ENCODE data around the gene ALDOA.

Gene ALDOA

DNA sequence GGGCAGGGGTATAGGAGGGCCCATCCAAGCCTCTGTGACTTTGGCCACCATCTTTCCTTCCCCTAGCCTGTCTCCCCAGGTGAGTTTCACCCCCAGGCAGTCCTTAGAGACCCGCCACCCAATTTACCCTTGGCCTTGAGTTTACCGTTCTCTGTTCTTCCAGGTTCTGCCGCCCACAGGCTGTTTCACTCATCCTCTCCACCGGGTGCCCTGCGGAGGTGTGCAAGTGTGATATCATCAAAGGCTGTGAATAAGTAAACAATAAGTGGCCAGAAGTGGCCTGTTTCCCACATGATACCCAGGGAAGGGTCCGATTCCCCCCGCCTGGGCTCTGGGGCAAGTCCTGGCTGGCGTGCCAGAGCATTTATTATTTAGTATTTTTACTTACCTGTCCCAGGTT is 19.4 kb upstream of the ALDOA start:
- no peak for DNase-seq

DNA sequence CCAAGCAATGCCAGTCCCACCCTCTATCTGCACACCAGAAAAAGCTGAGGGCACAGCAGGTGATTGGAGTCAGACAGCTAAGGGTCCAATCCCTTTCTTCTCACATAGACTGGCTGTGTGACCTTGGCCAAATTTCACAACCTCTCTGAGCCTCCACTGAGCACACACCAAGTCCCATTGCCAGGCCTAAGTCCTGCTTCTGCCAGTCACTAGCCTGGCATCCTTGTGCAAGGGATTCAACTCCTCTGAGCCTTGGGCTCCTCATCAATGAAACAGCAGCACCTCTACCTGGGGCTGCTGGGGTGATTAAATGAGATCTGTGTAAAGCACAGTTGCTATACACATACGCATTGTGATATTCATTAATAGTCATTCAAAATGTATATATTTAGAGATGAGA is 19.0 kb upstream of the ALDOA start:
- no peak for DNase-seq

DNA sequence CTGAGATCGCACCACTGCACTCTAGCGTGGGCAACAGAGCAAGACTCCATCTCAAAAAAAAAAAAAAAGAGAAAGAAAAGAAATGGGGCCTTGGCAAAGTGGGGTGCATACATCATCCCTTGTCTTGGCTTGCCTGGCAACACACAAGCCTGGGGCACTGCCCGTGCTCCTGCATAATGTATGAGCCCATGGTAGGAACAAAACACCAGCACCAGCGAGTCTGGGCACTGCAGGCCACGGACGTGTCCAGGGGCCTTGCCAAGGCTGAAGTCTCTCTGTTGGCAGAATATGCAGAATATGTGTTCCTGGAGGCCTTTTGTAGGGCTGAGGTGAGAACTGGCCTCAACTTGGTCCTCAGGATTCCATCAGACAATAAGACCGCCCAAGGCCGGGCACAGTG is 15.7 kb upstream of the ALDOA start:
- DNase-seq, result no peak

DNA sequence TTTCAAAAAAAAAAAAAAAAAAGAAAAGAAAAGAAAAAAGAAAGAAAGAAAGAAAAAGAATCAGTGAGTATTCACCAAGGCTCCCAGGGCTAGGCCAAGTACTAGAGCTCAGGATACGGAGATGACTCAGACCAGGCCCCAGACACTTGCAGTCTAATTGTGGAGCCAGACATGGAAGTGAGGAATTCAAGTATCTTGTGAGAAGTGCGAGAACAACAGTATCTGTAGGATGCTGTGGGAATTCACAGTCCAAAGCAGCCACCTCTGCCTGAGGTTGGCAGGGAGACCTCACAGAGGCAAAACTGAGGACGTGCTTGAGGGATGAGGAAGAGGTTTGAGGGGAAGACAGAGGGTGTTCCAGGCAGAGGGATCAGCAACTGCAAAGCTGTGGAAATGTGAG is 14.0 kb upstream of the ALDOA start:
- DNase-seq, result peak; percentile 36

DNA sequence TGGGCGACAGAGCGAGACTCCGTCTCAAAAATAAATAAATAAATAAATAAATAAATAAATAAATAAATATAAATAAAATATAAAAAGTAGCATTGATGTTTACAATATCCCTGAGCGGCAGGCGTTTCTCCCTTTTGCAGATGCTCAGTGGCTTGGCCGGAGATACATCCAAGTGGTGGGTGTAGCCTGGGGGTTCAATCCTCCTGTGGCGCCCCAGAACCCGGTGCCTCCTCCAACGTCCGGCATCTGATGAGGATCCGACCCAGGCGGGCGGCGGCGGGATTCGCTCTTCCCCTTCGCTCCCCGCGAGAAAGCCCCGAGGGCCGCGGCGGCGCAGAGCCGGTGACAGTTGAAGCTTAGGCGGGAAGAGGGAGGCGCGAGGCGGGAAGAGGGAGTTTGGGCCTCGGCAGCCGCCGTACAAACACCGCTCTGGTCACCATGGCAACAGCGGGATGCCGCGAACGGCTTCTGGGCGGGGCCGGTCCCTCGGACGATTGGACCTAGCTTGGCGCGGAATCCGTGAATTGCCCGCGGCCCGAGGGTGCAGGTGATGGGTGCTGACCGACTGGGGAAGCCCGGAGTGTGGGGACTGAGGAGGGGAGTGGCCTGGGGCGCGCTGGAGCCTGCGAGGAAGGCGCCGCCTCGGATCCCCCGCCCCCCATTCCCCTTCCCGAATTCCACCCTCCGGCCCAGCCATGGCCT is 12.7 kb upstream of the ALDOA start:
- peak; percentile 88 for DNase-seq

DNA sequence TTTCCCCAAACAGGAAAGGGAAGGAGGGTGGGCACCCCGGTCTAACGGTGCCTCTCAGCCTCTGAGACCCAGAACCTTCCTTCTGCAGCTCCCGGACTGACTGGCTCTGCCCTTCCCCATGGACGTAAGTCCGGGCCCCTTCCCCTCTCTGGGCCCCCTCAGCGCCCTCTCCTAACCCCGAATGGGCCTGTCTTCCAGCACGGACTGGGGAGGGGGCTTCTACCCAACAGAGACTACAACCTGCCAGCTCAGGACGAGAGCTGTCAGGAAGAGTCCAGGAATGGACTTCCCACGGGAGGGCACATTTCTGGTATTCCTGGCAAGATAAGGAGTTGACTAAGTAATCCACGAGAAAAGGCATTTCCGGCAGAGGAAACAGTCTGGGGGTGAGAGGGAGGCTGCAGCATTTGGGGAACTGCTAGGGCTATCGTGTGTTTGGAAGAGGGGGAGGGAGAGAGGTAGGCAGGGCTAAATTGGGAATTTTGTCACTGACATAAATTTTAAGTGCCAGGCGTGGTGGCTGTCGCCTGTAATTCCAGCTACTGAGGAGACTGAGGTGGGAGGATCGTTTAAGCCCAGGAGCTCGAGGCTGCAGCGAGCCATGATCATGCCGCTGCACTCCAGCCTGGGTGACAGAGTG is 12.1 kb upstream of the ALDOA start:
- DNase-seq, result peak; percentile 21

DNA sequence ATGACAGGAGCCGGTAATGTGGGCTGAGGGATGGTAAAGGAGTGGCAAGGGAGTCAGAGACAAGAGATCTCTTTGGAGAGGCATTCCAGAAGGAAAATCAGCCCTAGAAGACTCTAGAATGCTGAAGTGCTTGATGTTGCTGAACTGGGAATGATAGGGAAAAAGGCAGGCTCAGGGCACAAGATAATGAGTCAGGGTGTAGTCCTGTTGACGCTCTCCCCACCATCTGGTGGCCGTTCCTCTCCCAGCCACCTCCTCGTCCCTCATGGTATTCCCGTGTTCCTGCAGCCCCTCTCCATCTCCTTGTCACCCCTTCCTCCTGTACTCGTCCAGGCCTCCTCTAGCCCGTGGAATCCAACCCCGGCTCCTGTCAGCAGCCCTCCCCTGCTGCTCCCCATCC is 11.1 kb upstream of the ALDOA start:
- DNase-seq, result no peak

DNA sequence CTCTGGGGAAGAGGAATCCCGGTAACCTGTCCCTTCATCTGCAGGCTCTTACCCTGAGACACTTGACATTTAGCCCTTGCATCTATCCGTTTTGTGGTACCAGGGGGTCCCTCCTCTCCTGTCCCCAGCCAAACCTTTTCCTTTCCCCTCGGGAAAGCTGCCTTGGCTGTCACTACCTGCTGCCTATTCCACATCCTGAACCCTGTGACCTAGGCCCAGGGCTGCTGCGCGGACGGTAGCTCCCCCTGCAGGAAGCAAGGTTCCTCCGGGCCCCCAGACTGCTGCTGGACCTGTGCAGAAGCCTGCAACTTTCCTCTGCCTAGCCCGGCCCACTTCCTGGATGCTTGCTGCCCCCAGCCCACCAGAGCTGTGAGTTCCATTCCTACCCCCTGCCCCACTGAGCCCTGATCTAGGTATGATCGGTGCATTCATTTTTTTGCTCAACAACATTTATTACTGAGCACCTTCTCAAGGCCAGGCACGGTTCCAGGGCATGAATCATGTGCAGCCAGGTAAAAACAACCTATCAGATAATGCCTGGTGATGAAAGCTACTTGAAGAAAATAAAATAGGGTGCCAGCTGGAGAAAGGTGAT is 10.5 kb upstream of the ALDOA start:
- DNase-seq, result peak; percentile 18

DNA sequence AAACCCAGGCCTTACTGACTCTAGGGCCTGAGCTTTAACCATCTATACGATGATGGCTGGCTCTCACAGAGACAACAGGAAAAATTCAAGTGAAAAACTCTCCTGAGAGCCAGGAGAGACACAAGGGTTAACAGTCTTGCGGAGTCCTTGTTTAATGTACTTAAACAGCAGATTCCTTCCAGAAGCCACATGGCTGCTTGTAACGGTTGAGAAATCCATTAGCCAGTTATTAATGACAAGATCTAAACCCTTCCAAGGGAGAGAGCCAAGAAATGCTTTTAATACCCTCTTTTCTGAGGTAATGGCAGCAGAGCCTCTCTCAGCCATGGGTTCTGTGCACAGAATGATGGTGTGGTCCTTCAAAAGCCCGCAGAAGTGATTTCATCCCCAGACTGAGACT is 5.2 kb upstream of the ALDOA start:
- DNase-seq, result no peak

DNA sequence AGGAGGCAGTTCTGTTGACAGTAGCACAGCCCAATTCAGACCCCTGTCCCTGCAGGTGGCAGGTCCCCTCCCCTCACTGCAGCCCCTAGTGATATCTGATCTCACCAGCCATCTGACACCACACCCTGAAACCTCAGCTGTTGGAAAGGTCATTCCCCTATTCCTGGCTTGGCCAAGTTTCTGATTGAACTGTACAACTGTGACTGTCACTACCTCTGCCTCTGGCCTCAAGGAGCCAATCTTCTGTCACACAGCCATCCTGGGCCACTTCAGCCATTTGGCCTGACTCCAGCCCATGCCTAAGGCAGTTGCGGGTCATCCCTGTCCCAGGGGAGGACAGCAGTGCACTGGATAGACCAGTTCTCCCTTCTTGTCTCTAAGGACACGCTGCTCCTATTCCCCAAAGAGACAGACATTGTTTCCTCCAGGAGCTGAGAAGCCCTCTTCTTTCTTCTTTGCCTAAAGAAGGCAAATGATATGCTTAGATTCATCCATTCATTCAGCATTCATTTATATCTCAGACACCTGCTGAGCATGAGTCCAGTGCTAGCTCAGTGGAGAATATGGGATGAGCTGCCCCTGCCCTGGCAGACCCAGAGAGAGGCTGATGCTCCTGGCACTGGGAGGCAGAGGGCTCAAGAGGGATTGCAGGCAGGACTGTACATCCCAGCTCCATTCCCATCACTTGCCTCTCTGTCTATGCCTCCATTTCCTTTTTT is 4.6 kb upstream of the ALDOA start:
- DNase-seq, result no peak

DNA sequence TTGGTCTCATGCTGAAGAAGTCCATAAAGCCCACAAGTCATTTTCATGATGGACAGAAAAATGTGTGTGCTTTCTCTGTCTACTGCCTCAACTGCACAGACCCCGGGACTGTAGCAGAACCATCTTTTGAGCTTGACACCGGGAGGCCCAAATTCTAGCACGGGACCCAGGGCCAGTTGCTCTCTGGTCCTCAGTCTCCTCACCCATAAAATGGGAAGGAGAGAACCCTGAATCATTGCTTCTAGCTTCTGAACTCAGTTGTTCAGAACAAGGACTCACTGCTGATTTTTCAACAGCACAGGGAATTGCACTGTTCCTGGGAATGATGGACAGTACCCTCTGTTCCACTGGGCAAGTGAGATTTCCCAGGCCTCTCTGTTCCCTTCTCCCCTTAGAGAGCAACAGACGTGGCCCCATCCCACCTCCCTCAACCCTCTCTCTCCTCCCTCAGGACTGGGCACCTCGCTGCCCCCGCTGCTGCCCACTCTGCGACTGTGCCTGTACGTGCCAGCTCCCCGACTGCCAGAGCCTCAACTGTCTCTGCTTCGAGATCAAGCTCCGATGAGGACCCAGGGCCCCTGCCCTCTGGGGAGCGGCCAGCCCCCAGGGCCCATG is 2.2 kb upstream of the ALDOA start:
- DNase-seq, result no peak

DNA sequence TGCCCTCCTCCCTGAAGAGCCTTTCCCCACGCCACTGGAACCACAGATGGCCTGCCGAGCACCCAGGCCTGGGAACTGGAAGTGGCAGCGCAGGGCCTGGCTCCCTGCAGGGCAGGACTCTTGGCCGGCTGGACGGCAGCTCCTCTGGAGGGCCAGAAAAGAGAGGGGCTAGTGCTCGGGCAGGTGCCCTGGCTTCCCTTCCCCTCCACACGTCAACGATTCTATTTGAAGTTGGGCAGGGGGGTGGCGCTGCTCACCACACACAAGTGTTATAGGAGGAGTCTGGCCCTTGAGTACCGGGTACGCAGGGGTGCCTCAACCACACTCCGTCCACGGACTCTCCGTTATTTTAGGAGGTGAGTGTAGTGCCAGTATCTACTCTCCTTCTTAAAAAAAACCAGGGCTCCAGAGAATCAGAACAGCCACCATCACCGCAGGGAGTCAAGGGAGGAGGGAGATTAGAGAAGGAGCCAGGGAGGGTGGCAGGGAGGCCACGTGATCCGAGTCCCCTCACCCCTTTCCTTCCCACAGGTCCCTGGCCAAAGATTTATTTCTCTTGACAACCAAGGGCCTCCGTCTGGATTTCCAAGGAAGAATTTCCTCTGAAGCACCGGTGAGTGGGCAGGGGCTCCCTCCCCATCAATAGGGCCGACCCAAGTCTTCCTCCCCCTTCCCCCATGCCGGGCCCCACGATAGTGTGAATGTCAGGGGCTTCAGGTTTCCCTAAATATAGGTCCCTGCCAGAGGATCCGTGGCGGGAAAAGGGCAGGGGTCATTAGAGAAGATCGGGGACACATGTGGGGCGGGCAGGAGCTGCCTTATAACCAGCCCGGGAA is 1.4 kb upstream of the ALDOA start:
- peak; percentile 81 for DNase-seq

DNA sequence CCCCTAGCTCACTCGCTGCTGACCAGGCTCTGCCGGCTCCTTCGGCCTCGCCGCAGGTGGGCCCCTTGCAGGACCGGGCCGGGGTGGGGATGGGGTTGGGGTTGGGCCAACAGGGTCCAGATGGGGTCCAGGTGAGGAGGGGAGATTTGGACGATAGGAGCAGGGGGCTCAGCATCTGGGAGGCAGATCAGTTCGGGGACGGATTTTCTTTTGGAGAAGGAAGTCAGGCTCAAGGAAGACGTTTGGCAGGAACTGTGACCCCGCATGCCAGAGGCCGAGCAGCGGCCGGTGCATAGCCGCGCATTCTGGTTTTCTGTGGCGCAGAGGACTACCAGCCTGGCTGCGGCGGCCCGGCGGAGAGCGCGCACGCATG is 845 bp upstream of the ALDOA start:
- DNase-seq, result no peak

DNA sequence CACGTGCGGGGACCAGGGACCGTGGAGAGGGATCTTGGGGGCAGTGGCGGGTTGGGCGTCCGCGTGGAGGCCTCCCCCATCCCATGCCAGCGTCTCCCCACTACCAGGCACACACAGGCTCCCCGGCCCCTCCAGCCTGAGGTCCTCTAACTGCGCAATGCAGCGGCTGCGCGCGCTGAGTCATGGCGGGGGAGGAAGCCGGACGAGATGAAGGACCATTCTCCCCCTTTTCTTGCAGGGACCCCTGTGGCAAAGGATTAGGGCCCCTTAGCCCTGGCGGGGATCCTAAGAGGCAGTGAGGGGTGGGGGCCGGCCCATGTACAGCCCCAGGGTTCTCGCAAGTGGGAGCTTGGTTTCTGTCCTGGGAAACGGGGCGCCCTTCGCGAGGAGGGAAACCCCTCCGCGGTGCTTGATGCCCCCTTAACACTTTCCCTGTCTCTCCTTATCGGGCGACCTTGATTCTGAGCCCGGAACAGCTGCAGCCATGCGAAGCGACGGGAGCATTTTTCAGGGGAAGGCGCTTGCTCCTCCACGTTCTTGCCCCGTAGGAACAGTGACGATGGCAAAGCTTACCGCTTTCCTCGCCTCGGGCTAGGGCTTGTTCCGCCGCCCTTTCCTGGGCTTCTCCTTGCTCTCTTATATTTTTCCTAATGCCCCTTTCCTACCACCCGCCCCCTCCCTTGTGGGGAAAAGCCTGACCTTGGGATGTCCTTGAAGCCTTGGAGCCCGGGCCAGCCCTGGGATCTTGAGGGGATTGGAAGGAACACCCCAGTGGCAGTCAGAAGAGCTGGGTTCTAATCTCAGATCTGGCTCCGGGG is 592 bp downstream of the ALDOA start:
- peak; percentile 48 for DNase-seq

DNA sequence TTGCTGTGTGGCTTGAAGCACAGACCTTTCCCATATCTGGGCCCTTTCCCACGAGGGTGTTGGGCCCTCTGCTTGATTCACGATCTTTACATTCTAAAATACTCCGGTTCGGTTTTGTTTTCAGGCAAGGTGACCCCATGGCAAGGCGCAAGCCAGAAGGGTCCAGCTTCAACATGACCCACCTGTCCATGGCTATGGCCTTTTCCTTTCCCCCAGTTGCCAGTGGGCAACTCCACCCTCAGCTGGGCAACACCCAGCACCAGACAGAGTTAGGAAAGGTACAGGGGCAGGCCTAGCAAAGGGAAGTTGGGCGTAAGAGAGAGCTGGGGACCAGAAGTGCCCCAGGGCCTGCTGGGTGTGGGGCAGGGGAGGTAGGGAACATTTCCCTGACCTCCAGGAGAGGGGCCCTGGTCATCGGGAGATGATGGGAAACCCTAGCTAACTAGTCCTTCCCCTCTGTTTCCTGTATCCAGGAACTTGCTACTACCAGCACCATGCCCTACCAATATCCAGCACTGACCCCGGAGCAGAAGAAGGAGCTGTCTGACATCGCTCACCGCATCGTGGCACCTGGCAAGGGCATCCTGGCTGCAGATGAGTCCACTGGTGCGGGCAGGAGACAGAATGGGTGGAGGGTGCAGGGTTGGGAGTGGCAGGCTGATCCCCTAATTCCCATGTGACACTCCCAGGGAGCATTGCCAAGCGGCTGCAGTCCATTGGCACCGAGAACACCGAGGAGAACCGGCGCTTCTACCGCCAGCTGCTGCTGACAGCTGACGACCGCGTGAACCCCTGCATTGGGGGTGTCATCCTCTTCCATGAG is 1.4 kb downstream of the ALDOA start:
- no peak for DNase-seq

DNA sequence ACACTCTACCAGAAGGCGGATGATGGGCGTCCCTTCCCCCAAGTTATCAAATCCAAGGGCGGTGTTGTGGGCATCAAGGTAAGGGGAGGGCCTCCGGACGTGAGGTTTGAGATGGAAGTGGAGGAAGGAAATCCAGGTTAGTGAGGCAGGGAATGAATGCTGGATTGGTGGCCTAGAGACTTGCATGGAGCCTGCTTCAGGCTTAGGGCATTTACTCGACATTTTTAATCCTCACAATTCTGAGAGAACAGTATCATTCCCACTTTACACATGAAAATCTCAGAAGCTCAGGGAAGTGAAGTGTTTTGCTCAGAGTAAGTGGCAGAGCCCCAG is 2.0 kb downstream of the ALDOA start:
- DNase-seq, result no peak

DNA sequence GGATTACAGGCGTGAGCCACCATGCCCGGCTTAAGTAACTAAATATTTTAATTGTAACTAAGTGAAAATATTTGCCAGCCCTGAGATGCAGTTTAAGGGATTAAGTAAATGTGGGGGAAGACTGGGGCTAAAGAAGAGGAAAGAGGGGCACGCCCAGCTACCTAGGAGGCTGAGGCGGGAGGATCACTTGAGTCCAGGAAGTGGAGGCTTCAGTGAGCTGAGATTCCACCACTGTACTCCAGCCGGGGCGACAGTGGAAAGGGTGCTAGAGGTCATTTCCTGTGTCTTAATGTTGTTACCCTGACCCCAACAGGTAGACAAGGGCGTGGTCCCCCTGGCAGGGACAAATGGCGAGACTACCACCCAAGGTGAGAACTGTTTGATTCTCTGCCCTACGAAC is 2.8 kb downstream of the ALDOA start:
- DNase-seq, result no peak

DNA sequence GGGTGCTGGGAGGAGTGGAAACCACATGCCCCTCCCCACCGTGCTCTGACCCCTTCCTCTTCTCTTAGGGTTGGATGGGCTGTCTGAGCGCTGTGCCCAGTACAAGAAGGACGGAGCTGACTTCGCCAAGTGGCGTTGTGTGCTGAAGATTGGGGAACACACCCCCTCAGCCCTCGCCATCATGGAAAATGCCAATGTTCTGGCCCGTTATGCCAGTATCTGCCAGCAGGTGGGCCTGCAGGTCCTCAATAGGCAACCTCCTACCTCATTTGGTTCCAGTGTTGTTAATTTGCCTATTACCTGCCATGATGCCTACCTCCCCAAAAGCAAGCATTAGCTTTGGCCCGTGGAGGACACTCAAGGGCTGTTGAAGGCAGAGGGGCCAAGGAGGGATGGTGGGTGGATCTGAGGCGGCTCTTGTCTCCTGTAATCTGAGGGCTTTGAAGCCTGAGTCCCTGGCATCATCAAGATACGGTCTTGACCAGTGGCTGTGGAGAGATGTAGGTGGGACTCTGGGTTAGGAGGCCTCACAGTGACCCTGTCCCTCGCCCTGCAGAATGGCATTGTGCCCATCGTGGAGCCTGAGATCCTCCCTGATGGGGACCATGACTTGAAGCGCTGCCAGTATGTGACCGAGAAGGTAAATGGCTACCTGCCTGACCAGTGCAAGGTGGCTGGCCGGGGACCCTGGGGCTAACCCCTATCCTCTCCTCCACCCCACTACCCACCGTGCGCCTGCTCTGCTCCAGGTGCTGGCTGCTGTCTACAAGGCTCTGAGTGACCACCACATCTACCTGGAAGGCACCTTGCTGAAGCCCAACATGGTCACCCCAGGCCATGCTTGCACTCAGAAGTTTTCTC is 3.4 kb downstream of the ALDOA start:
- DNase-seq, result peak; percentile 25

DNA sequence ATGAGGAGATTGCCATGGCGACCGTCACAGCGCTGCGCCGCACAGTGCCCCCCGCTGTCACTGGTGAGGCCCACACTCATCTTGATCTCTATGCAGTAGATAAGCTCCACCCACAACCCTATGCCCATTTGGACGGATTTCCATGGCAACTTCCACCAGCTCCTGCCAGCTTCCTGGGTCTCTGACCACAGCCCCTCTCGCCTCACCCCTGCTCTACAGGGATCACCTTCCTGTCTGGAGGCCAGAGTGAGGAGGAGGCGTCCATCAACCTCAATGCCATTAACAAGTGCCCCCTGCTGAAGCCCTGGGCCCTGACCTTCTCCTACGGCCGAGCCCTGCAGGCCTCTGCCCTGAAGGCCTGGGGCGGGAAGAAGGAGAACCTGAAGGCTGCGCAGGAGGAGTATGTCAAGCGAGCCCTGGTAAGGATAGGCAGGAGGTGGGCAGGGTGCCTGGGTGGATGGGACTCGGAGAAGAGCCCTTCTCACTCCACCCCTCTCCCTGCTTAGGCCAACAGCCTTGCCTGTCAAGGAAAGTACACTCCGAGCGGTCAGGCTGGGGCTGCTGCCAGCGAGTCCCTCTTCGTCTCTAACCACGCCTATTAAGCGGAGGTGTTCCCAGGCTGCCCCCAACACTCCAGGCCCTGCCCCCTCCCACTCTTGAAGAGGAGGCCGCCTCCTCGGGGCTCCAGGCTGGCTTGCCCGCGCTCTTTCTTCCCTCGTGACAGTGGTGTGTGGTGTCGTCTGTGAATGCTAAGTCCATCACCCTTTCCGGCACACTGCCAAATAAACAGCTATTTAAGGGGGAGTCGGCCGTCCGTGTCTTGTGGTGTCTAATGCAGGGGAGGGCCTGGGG is 4.3 kb downstream of the ALDOA start:
- DNase-seq, result no peak

Data from MV-4-11 (cell line).